HL-60 (cell line): ENCODE results near the gene PIWIL1.

Source experiments
- GABPA ChIP-seq: IDR thresholded peaks from 2 replicates; pipeline ENCODE4 v1.6.1; 2012; ENCODE audit warnings: low read depth
- POLR2AphosphoS5 ChIP-seq: IDR thresholded peaks from 2 replicates; pipeline ENCODE4 v1.6.1; 2012; ENCODE audit warnings: low read depth
- SPI1 ChIP-seq: IDR thresholded peaks from 2 replicates; pipeline ENCODE4 v1.6.1; 2012; ENCODE audit warnings: low read depth, mild to moderate bottlenecking, borderline replicate concordance
- TF ChIP-seq, protein P1 (sequence below): IDR thresholded peaks from one replicate; pipeline ENCODE4 v1.5.1; 2011; ENCODE audit warnings: low read length, control low read depth, inconsistent platforms; ENCODE audit not compliant: insufficient read depth
- TF ChIP-seq, protein P2 (sequence below): IDR thresholded peaks from 2 replicates; pipeline ENCODE4 v1.6.1; 2012; ENCODE audit warnings: low read depth; ENCODE audit not compliant: insufficient replicate concordance

DNA sequence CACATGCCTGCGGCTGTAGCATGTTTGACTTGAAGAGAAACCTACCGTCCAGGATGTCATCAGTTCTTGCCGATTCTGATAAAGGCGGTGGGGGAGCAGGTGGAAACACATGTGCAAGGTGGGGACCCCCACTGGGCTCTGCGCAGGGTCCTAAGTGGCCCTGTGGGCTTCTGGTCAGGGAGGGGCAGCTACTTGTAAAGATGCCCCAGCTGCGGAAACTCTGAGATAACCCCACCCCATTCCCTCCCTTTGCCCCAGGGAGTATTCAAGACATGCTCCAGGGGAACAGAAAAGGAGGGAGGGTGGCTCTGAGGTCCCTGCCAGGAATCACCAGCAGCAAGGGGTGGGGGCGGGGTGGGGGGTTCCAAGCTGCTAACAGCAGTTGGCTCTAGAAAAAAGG, 67.6 kb downstream of the PIWIL1 start:
- TF ChIP-seq POLR2AphosphoS5 (no peak), GABPA (no peak), SPI1 (no peak)
- TF ChIP-seq, protein P1, sequence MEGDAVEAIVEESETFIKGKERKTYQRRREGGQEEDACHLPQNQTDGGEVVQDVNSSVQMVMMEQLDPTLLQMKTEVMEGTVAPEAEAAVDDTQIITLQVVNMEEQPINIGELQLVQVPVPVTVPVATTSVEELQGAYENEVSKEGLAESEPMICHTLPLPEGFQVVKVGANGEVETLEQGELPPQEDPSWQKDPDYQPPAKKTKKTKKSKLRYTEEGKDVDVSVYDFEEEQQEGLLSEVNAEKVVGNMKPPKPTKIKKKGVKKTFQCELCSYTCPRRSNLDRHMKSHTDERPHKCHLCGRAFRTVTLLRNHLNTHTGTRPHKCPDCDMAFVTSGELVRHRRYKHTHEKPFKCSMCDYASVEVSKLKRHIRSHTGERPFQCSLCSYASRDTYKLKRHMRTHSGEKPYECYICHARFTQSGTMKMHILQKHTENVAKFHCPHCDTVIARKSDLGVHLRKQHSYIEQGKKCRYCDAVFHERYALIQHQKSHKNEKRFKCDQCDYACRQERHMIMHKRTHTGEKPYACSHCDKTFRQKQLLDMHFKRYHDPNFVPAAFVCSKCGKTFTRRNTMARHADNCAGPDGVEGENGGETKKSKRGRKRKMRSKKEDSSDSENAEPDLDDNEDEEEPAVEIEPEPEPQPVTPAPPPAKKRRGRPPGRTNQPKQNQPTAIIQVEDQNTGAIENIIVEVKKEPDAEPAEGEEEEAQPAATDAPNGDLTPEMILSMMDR, result no peak
- TF ChIP-seq, protein P2, sequence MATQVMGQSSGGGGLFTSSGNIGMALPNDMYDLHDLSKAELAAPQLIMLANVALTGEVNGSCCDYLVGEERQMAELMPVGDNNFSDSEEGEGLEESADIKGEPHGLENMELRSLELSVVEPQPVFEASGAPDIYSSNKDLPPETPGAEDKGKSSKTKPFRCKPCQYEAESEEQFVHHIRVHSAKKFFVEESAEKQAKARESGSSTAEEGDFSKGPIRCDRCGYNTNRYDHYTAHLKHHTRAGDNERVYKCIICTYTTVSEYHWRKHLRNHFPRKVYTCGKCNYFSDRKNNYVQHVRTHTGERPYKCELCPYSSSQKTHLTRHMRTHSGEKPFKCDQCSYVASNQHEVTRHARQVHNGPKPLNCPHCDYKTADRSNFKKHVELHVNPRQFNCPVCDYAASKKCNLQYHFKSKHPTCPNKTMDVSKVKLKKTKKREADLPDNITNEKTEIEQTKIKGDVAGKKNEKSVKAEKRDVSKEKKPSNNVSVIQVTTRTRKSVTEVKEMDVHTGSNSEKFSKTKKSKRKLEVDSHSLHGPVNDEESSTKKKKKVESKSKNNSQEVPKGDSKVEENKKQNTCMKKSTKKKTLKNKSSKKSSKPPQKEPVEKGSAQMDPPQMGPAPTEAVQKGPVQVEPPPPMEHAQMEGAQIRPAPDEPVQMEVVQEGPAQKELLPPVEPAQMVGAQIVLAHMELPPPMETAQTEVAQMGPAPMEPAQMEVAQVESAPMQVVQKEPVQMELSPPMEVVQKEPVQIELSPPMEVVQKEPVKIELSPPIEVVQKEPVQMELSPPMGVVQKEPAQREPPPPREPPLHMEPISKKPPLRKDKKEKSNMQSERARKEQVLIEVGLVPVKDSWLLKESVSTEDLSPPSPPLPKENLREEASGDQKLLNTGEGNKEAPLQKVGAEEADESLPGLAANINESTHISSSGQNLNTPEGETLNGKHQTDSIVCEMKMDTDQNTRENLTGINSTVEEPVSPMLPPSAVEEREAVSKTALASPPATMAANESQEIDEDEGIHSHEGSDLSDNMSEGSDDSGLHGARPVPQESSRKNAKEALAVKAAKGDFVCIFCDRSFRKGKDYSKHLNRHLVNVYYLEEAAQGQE, result no peak
